OCI-LY7 (cell line): Measurements from ENCODE around the gene NPY1R. TPM values are rescaled to one million over a fixed set of nuclear protein-coding genes. Genes with fewer than 3 reads are reported as not detected.

Experiments
- BruUV-seq: library from RNA; stranded (reverse); fragments of 400-500 nt; replicated peaks from 2 replicates; lab custom pipeline; 2021; lab: Mats Ljungman, UMichigan
- CTCF ChIA-PET: fragments of 300-600 bp; sonication (Branson Sonifier 250); formaldehyde crosslinking; loops from one replicate; lab custom pipeline; 2022; ENCODE audit warnings: antibody characterized with exemption; ENCODE audit not compliant: unreplicated experiment; lab: Charles Lee
- POLR2A ChIA-PET: fragments of 300-600 bp; sonication (Branson Sonifier 250); formaldehyde crosslinking; loops from one replicate; lab custom pipeline; 2022; ENCODE audit warnings: antibody characterized with exemption; lab: Charles Lee
- DNase-seq: peaks from one replicate; pipeline ENCODE4 v3.0.0-alpha.2; 2015; ENCODE audit warnings: low spot score
- H2AFZ ChIP-seq: fragments of 200-600 bp; sonication (generic), shearing (Covaris generic); 2 replicates; pipeline ENCODE4 v1.6.1; 2014; ENCODE audit warnings: mild to moderate bottlenecking, antibody characterized with exemption, low read length, moderate library complexity
- H3K27ac ChIP-seq: fragments of 200-600 bp; sonication (generic); 2 replicates; pipeline ENCODE4 v1.5.1; 2014; ENCODE audit warnings: mixed run types, low read depth, mild to moderate bottlenecking, moderate library complexity, low read length, inconsistent platforms; ENCODE audit not compliant: poor library complexity, severe bottlenecking
- H3K36me3 ChIP-seq: fragments of 200-600 bp; sonication (generic); 2 replicates; pipeline ENCODE4 v1.6.1; 2014; ENCODE audit warnings: mild to moderate bottlenecking, antibody characterized with exemption, low read length, moderate library complexity, mixed read lengths; ENCODE audit not compliant: insufficient read depth
- H3K4me1 ChIP-seq: fragments of 200-600 bp; sonication (generic); 2 replicates; pipeline ENCODE4 v1.5.1; 2014; ENCODE audit warnings: mild to moderate bottlenecking, low read length; ENCODE audit not compliant: insufficient read depth, poor library complexity, severe bottlenecking
- H3K4me2 ChIP-seq: fragments of 200-600 bp; sonication (generic); 2 replicates; pipeline ENCODE4 v1.6.1; 2014; ENCODE audit warnings: mild to moderate bottlenecking, low read length
- H3K4me3 ChIP-seq: fragments of 200-600 bp; sonication (generic); 2 replicates; pipeline ENCODE4 v1.5.1; 2014; ENCODE audit warnings: mild to moderate bottlenecking, low read depth, low read length; ENCODE audit not compliant: poor library complexity, severe bottlenecking
- H3K79me2 ChIP-seq: fragments of 200-600 bp; sonication (generic); 2 replicates; pipeline ENCODE4 v1.6.1; 2016; ENCODE audit warnings: low read depth, mild to moderate bottlenecking, low read length, moderate library complexity, mixed read lengths; ENCODE audit not compliant: insufficient read depth
- H3K9me2 ChIP-seq: fragments of 200-600 bp; sonication (generic); 2 replicates; pipeline ENCODE4 v1.6.1; 2016; ENCODE audit warnings: mild to moderate bottlenecking, low read length, mixed read lengths; ENCODE audit not compliant: insufficient read depth
- H3K9me3 ChIP-seq: fragments of 200-600 bp; sonication (generic); 2 replicates; pipeline ENCODE4 v1.6.1; 2014; ENCODE audit warnings: mild to moderate bottlenecking, mixed run types, low read length, mixed read lengths
- H4K20me1 ChIP-seq: fragments of 200-600 bp; sonication (generic); 2 replicates; pipeline ENCODE4 v1.6.1; 2014; ENCODE audit warnings: mild to moderate bottlenecking, antibody characterized with exemption, low read length, moderate library complexity, mixed read lengths; ENCODE audit not compliant: insufficient read depth
- EZH2phosphoT487 ChIP-seq: fragments of 200-600 bp; sonication (generic); IDR thresholded peaks from 2 replicates; pipeline ENCODE4 v1.6.1; 2018; ENCODE audit warnings: low read depth, borderline replicate concordance, mild to moderate bottlenecking, mixed run types, antibody characterized with exemption, low read length, moderate library complexity, mixed read lengths
- intact Hi-C: fragments of 100-400 bp; cut with micrococcal nuclease; formaldehyde crosslinking; loops from one replicate; pipeline ENCODE4 v1.10.0; 2022; ENCODE audit not compliant: unreplicated experiment
- total RNA-seq, 2 experiments: library from RNA; depleted of rRNA in 1 of 2; stranded (reverse); fragments of >200 nt in 1 of 2; shearing (Covaris generic) in 1 of 2; gene quantifications; 2 replicates each; pipeline ENCODE4 v1.2.3, GENCODE V29; 2014 to 2022
- TF ChIP-seq, protein P1 (sequence below): fragments of 200-600 bp; sonication (generic); conservative IDR thresholded peaks from 2 replicates; pipeline ENCODE4 v1.5.1; 2014; ENCODE audit warnings: mild to moderate bottlenecking, antibody characterized with exemption, low read length, moderate library complexity, mixed read lengths

NPY1R gene
- total RNA-seq, 2 experiments from 2014 or later = not detected

- no peak for DNase-seq
- H3K4me3 ChIP-seq = no peak overlapping the region
- H2AFZ ChIP-seq = no peak overlapping the region
- POLR2A ChIA-PET = interaction anchor here (0.7 to 1.1 kb wide), 2 partner anchors 52 to 859 kb away, joined by 3 read pairs; no protein-coding TSS in a partner anchor
- no peaks in the 10 kb centered on the region for H4K20me1 ChIP-seq
- no peaks in the 10 kb centered on the region for H3K9me2 ChIP-seq
- CTCF ChIA-PET = no interaction called here
- TF ChIP-seq EZH2phosphoT487 = no peak
- TF ChIP-seq, protein P1, sequence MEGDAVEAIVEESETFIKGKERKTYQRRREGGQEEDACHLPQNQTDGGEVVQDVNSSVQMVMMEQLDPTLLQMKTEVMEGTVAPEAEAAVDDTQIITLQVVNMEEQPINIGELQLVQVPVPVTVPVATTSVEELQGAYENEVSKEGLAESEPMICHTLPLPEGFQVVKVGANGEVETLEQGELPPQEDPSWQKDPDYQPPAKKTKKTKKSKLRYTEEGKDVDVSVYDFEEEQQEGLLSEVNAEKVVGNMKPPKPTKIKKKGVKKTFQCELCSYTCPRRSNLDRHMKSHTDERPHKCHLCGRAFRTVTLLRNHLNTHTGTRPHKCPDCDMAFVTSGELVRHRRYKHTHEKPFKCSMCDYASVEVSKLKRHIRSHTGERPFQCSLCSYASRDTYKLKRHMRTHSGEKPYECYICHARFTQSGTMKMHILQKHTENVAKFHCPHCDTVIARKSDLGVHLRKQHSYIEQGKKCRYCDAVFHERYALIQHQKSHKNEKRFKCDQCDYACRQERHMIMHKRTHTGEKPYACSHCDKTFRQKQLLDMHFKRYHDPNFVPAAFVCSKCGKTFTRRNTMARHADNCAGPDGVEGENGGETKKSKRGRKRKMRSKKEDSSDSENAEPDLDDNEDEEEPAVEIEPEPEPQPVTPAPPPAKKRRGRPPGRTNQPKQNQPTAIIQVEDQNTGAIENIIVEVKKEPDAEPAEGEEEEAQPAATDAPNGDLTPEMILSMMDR = peak; percentile 29; the same call in 1 of the 2 replicates
- no peaks in the 10 kb centered on the region for H3K9me3 ChIP-seq
- no peak overlapping the region for H3K27ac ChIP-seq
- no peaks in the 10 kb centered on the region for H3K4me1 ChIP-seq
- no peaks in the 10 kb centered on the region for H3K79me2 ChIP-seq
- intact Hi-C loops = no loop called here
- H3K4me2 ChIP-seq = no peak overlapping the region
- no TSS peak for BruUV-seq
- no peaks in the 10 kb centered on the region for H3K36me3 ChIP-seq
These were observed 23.7 kb upstream of the NPY1R start for GRCh38 chr4:163356104-163356503.

DNA sequence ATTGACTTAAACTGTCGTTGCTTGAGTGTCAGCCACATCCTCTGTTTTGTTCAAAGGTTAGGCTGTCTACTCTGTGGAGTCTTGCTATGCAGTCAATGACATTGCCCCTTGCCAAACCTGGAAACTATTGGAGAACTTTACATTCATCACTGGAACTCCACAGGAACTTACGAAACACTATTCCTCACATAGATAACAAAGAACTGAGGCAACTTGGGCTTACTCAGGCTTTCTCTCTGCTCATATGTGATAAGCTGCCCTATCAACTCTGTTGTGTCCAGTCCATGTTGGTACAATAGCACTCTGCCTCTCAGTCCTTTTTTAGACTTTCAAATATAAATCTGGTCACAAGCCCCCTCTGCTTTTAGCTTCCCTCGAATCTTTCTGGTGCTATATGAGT, 20.7 kb upstream of the NPY1R start:
- TF ChIP-seq EZH2phosphoT487 = no peak
- TF ChIP-seq, protein P1 = no peak
- ChIA-PET CTCF (no interaction called here), POLR2A (interaction anchor here (1.0 kb wide), 1 partner anchor 24 kb away, joined by 4 read pairs; no protein-coding TSS in a partner anchor)
- Histone ChIP-seq H3K9me2 (no peaks in the 10 kb centered on the region), H3K4me3 (no peak overlapping the region), H4K20me1 (no peaks in the 10 kb centered on the region), H3K4me1 (no peaks in the 10 kb centered on the region), H2AFZ (no peak overlapping the region), H3K36me3 (no peaks in the 10 kb centered on the region), H3K4me2 (no peak overlapping the region), H3K9me3 (no peaks in the 10 kb centered on the region), H3K27ac (no peak overlapping the region), H3K79me2 (no peaks in the 10 kb centered on the region)
- no peak for DNase-seq
- intact Hi-C loops = no loop called here
- BruUV-seq = no TSS peak

DNA sequence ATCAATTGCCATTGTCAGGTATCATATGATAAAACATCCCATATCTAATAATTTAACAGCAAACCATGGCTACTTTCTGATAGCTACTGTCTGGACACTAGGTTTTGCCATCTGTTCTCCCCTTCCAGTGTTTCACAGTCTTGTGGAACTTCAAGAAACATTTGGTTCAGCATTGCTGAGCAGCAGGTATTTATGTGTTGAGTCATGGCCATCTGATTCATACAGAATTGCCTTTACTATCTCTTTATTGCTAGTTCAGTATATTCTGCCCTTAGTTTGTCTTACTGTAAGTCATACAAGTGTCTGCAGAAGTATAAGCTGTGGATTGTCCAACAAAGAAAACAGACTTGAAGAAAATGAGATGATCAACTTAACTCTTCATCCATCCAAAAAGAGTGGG, 18.3 kb upstream of the NPY1R start:
- ChIA-PET POLR2A (interaction anchor here (0.7 kb wide), 1 partner anchor 9 kb away, joined by 4 read pairs; no protein-coding TSS in a partner anchor), CTCF (no interaction called here)
- Histone ChIP-seq H3K4me1 (no peaks in the 10 kb centered on the region), H3K4me3 (no peak overlapping the region), H3K36me3 (no peaks in the 10 kb centered on the region), H3K9me2 (no peaks in the 10 kb centered on the region), H3K4me2 (no peak overlapping the region), H3K9me3 (no peaks in the 10 kb centered on the region), H2AFZ (no peak overlapping the region), H3K79me2 (no peaks in the 10 kb centered on the region), H4K20me1 (no peaks in the 10 kb centered on the region), H3K27ac (no peak overlapping the region)
- no peak for DNase-seq
- intact Hi-C loops = no loop called here
- TF ChIP-seq, protein P1 = no peak
- no peak for TF ChIP-seq EZH2phosphoT487
- no TSS peak for BruUV-seq
